ENCODE results near the gene PTCD1.
A peak's percentile ranks its signal among the peaks of the same experiment; 100 is the strongest.

The PTCD1 gene

GRCh38 chr7:99392659-99393354 lies 45.8 kb downstream of the PTCD1 start:
- Histone ChIP-seq H3K4me3 (ENCODE audit: low read length) (peak overlapping the region; percentile 65), H4K20me1 (ENCODE audit: insufficient read depth, low read length) (no peaks in the 10 kb centered on the region), H3F3A (ENCODE audit: insufficient read depth, low read length) (peaks cover 8% of the 10 kb centered on the region), H3K27ac (ENCODE audit: low read length) (peak overlapping the region; percentile 47; the same call in 1 of the 2 replicates), H2AFZ (ENCODE audit: low read length) (peak overlapping the region; percentile 34; the same call in 1 of the 2 replicates), H3K27me3 (replicated peaks; ENCODE audit: insufficient read depth, low read length) (no peaks in the 10 kb centered on the region), H3K4me2 (ENCODE audit: low read depth, low read length) (peak overlapping the region; percentile 77), H3K9me3 (replicated peaks; ENCODE audit: insufficient read depth, low read length) (no peaks in the 10 kb centered on the region), H3K36me3 (replicated peaks; ENCODE audit: insufficient read depth, low read length) (no peaks in the 10 kb centered on the region), H3K4me1 (ENCODE audit: low read length) (no peaks in the 10 kb centered on the region), H3K9ac (ENCODE audit: low read length) (peak overlapping the region; percentile 56; the same call in 1 of the 2 replicates), H3K9me2 (replicated peaks; ENCODE audit: insufficient read depth, low read length) (no peaks in the 10 kb centered on the region), H3K79me2 (ENCODE audit: low read length) (peaks cover 12% of the 10 kb centered on the region; the same call in 1 of the 2 replicates)
- peak; percentile 83 for DNase-seq
- TF ChIP-seq EZH2 (optimal IDR thresholded peaks at IDR 0.05; ENCODE audit: low read depth, low read length) (no peak), CTCF (IDR thresholded peaks at IDR 0.05; ENCODE audit: low read length) (no peak), EZH2phosphoT487 (IDR thresholded peaks at IDR 0.05; ENCODE audit: low read length) (no peak)

DNA sequence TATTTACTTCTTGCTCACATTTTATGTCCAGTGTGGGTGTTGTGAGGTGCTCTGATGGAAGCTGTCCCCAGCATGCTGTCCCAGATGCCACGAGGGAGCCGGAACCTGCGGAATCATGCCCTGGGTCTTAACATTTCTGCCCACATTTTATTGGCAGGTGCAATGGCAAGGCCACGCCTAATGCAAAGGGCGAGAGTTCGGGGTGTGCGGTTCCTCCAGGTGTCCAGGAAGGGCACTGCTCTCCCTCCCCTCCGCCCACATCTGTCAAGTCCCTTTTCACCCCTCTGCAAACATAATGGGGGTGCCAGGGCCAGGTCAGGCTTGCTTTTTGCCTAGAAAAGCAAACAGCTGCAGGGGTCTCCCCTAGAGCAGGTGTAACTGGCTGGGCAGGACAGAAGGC lies 46.6 kb downstream of the PTCD1 start:
- Histone ChIP-seq H3K4me3 (ENCODE audit: low read length) (peak overlapping the region; percentile 65), H4K20me1 (ENCODE audit: insufficient read depth, low read length) (no peaks in the 10 kb centered on the region), H3K9ac (ENCODE audit: low read length) (peak overlapping the region; percentile 56; the same call in 1 of the 2 replicates), H3K9me3 (replicated peaks; ENCODE audit: insufficient read depth, low read length) (no peaks in the 10 kb centered on the region), H3K9me2 (replicated peaks; ENCODE audit: insufficient read depth, low read length) (no peaks in the 10 kb centered on the region), H3K27ac (ENCODE audit: low read length) (no peak overlapping the region; the same call in 1 of the 2 replicates), H3F3A (ENCODE audit: insufficient read depth, low read length) (peaks cover 8% of the 10 kb centered on the region), H3K4me2 (ENCODE audit: low read depth, low read length) (peak overlapping the region; percentile 77), H3K4me1 (ENCODE audit: low read length) (no peaks in the 10 kb centered on the region), H3K36me3 (replicated peaks; ENCODE audit: insufficient read depth, low read length) (no peaks in the 10 kb centered on the region), H3K79me2 (ENCODE audit: low read length) (peaks cover 12% of the 10 kb centered on the region; the same call in 1 of the 2 replicates), H2AFZ (ENCODE audit: low read length) (no peak overlapping the region), H3K27me3 (replicated peaks; ENCODE audit: insufficient read depth, low read length) (no peaks in the 10 kb centered on the region)
- TF ChIP-seq CTCF (IDR thresholded peaks at IDR 0.05; ENCODE audit: low read length): no peak
- TF ChIP-seq EZH2 (optimal IDR thresholded peaks at IDR 0.05; ENCODE audit: low read depth, low read length): no peak
- no peak for TF ChIP-seq EZH2phosphoT487 (IDR thresholded peaks at IDR 0.05; ENCODE audit: low read length)
- no peak for DNase-seq

DNA sequence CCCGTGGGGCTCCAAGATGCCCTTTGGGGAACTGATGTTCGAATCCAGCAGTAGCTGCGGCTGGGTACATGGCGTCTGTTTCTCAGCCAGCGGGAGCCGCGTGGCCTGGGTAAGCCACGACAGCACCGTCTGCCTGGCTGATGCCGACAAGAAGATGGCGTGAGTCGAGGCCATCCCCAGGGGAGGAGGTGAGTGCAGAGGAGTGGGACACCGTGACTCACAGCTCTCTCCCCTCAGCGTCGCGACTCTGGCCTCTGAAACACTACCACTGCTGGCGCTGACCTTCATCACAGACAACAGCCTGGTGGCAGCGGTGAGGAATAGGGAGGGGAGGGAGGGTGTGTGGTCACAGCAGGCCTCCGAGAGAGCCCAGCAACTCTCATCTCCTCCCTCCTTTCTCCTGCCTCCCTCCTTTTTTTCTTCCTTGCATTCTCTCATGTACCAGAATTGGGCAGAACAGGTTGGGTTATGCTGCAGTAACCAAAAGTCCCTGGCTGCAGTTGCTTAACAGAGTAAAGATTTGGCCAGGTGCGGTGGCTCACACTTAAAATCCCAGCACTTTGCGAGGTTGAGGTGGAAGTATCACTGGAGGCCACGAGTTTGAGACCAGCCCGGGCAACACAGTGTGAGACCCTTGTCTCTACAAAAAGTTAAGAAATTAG lies 47.5 kb downstream of the PTCD1 start:
- H3F3A ChIP-seq (ENCODE audit: insufficient read depth, low read length): peaks cover 8% of the 10 kb centered on the region; the same call in 1 of the 2 replicates
- no peak for DNase-seq
- no peaks in the 10 kb centered on the region for H3K4me1 ChIP-seq (ENCODE audit: low read length)
- no peak overlapping the region for H3K4me3 ChIP-seq (ENCODE audit: low read length)
- H2AFZ ChIP-seq (ENCODE audit: low read length): no peak overlapping the region
- no peaks in the 10 kb centered on the region for H3K36me3 ChIP-seq (replicated peaks; ENCODE audit: insufficient read depth, low read length)
- no peaks in the 10 kb centered on the region for H4K20me1 ChIP-seq (ENCODE audit: insufficient read depth, low read length)
- no peaks in the 10 kb centered on the region for H3K9me2 ChIP-seq (replicated peaks; ENCODE audit: insufficient read depth, low read length)
- TF ChIP-seq EZH2phosphoT487 (IDR thresholded peaks at IDR 0.05; ENCODE audit: low read length) (no peak), CTCF (IDR thresholded peaks at IDR 0.05; ENCODE audit: low read length) (no peak), EZH2 (optimal IDR thresholded peaks at IDR 0.05; ENCODE audit: low read depth, low read length) (no peak)
- H3K27me3 ChIP-seq (replicated peaks; ENCODE audit: insufficient read depth, low read length): no peaks in the 10 kb centered on the region
- no peak overlapping the region for H3K4me2 ChIP-seq (ENCODE audit: low read depth, low read length)
- H3K79me2 ChIP-seq (ENCODE audit: low read length): peaks cover 12% of the 10 kb centered on the region; the same call in 1 of the 2 replicates
- H3K9me3 ChIP-seq (replicated peaks; ENCODE audit: insufficient read depth, low read length): no peaks in the 10 kb centered on the region
- no peak overlapping the region for H3K27ac ChIP-seq (ENCODE audit: low read length)
- H3K9ac ChIP-seq (ENCODE audit: low read length): no peak overlapping the region
